Raji (cell line): Measurements from ENCODE around the gene SUGCT.

Experiments
- POLR2A ChIP-seq: IDR thresholded peaks from 2 replicates; pipeline ENCODE4 v1.6.1; 2011; ENCODE audit warnings: low read depth, low read length, control low read depth; ENCODE audit not compliant: insufficient read depth

Gene SUGCT

DNA sequence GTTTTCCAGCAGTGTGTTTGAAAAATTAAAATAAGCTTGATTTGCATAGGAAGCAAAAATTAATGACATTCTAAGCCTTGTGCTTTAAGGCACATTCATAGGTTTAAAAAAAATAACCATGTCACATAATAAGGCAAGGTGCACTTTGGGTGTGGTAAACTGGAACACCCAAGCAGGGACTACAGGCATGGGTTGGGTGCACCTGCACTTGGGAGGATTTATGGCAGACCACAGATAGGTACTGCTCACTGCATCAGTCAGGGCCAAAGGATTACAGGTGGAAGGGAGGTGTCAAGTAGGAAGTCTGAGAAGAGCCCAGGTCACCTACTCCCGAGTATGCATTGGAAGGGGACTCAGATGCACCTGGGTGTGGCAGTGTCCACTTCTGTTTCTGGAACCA is 753.7 kb downstream of the SUGCT start:
- no peak for TF ChIP-seq POLR2A

DNA sequence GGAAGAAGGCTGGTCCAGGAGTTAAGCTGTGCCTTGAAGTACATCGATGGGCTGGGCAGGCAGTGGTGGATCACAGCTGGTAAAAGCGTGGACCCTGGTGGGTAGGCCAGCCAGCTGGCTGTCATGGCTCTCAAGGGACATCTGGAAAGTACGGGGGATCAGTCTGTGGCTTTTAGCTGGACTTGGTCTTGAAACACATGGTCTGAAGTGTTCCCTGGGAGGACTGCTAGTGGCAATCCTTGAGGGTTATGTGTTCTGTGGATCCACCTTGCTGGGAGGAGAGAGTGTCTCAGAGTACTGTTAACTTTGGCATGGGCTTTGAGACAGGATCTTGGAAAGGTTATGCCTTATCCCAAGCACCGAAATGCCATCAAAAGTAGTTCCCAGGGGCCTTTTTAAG is 754.3 kb downstream of the SUGCT start:
- TF ChIP-seq POLR2A = no peak

DNA sequence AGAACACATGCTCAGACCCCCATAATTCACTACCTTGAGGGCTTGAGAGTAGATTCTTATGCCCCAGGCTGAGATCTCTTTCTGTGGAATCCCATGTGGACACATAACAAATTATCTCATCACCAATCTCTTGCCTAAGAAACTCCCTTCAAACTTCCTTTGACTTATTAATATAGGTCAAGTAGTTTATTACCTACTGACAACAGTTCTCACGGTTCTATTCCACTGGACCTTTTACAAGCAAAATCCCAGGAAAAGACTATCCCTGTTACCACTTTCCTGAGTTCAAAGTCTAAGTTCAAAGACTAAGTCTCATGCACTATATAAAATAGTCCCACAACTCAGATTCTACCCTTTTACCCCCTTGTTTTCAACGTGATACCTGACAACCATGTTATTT is 754.7 kb downstream of the SUGCT start:
- TF ChIP-seq POLR2A = no peak

DNA sequence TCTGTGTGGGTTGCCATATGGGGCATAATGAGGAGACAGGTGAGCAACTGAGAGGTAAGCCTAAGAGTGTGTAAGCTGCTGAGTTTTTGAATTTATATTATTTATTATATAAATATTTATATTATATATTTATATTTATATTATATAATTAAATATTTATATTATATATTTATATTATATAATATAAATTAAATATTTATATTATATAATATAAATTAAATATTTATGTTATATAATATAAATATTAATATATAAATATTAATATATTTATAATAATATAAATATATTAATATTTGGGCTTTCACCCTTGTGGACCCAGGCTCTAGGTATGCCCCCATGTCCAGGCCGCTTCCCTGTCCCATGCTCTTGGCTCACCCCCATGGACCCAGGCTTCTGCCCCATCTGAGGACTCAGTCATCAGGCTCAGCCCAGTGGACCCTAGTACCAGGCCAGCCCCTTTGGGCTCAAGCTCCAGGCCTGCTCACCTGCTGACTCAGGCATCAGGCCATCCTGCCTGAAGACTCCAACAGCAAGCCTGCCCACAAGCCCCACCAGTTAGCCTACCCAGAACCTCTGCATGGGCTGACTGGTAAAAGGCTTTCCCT is 755.4 kb downstream of the SUGCT start:
- no peak for TF ChIP-seq POLR2A

DNA sequence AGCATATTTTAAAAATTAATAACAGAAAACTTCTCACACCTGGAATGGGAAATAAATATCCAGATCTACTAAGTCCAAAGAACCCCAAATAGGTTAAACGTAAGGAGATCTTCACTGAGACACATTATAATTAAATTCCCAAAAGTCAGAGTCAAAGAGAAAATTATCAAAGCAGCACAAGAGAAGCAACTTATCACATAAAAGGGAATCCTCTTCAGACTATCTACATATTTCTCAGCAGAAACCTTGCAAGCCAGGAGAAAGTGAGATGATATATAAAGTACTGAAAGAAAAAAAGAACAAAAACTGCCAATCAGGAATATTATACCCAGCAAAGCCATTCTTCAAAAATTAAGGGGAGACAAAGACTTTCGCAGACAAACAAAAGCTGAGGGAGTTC is 756.4 kb downstream of the SUGCT start:
- no peak for TF ChIP-seq POLR2A

DNA sequence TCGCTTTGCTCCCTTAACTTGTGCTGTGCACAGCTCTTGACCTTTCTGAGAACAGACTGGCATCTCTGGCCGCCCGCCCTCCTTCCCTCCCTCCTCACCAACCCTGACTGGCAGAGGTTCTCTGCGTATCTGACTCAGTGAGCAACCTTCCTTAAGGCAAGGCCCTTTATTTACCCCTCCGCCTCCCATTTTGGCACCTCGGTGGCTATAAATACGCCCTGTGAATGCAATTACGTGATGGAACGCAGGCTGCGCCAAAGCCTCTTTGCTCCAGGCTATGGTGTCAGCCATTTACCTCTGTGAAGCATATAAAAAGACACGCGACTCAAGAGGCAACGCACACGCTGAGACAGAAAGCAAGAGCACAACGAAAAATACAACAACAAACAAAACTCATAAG is 764.3 kb downstream of the SUGCT start:
- no peak for TF ChIP-seq POLR2A

DNA sequence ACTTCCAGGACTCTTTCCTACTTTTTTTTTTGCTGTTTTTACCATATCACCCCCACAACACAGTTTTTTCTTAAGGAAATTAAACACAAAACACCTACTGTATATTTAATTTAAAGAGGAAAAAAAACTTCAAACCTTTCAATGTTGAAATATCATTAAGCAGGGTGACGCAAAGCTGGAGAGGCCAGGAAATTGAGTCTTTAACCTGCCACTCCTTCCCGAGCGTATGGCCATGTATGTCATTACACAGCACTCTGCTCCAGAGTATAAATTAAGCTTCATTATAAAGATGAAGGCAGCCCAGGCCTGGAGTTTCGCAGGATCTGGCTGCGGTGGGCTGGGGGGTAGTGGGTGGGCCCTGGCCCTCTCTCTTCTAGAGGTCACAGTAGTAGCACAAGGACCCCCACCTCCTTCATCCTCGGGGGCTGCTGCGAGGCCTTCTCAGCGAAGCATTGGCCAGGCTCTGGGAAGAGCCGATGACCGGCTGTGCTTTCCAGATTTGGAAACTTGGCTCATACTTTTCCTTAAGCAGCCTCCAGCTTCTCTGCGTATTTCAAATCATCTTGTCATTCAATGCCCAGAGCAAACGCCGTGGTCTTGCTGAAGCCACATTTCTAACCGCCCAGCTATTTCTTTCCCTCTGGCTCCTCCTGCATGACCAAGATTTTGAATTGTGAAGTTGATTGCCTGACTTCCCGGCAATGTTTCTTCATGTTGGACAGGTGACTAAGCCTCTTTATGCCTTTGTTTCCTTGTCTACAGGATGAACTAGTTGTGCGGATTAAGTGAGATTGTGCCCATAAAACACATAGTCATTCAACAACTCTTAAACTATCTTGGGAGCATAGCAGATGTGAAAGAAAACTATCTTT is 765.1 kb downstream of the SUGCT start:
- no peak for TF ChIP-seq POLR2A

DNA sequence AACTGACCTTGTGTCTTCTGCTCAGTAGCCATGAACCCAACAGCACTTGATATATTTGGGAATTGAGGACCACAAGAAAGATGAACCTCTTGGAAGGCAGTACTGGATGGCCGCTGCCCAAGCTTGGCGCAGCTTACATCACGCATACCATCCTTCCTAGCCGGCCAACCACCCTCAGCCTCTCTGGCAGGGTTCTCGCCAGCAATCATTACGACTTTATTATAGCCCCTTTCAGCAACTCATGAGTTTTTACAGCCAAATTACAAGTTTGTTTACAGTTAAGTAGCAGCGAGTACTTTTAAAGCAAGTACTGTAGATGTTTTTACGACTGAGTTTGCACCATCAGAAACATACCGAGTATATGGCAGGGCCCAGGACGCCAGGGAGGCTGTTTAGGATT is 769.1 kb downstream of the SUGCT start:
- no peak for TF ChIP-seq POLR2A

DNA sequence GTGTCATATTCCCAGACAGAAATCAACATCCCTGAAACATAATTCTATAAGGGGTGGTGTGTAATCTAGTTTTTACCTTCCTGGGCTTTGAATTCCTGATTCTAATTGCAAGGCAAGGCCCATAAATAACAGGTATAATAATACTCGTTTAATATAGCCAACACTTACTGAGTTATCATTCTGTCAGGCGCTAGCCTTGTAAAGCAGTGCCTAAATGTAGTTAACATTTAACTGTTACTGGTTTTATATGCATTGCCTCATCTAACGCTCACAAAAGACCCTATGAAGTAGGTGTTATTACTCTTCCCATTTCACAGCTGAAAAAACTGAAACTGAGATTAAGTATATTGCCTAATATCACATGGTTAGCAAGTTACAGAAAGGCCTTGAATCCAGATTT is 772.5 kb downstream of the SUGCT start:
- no peak for TF ChIP-seq POLR2A

DNA sequence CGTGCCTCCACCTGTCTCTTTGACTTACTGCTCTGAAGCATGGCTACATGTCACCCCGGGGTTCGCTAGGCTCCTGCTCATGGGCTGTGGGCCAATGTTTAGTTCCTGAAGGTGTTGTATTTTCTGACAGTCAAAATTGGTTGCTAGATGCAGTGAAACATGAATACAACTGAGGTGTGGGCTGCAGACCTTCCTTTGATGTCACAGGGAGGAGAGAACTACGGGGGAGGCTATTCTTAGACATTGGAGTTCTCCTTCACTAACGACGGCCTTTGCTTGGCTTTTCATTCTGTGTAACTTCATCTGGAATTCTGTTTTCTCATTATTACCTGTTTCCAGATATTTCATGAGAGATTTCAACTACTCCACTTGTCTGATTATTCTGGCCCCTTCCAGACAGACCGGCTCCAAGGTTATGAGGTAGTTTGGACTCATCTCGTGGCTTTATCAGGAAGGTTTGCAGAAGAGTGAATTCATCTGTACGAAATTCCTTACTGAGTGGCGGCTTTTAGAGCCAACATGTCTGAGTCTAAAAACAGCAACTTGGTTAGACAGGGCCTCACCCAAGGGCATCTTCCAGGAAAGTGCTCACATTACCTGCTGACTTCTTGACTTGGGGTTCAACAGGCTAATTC is 774.7 kb downstream of the SUGCT start:
- TF ChIP-seq POLR2A = no peak
